ENCODE measurements around the gene KCNJ1.

KCNJ1 gene

DNA sequence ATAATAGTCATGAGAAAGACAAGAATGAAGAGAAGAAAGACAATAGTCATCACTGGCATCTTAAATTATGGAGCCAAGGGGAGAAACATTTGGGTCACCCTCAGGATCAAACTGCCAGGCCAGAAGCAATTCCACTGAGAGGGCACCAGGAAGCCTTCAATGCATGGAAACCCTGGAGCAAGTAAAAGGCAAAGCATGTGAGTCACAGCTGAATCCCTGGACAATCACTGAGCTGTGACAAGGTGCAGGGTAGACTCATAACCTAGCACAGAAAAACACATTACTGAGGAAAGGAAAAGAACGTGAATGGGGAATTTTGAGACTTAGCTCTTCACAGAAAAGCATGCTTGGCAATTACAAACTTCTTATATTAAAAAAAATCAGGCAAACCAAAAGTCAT lies 1.6 kb downstream of the KCNJ1 start:
- Histone ChIP-seq H3K4me3 (ENCODE audit: low read length) (no peak overlapping the region), H3K27me3 (ENCODE audit: insufficient read depth, low read length) (no peaks in the 10 kb centered on the region), H3K36me3 (ENCODE audit: insufficient read depth, low read length) (no peaks in the 10 kb centered on the region), H3K9me3 (ENCODE audit: low read length) (no peaks in the 10 kb centered on the region), H2AFZ (ENCODE audit: low read depth, low read length) (no peak overlapping the region), H3K4me1 (ENCODE audit: insufficient read depth, low read length) (peaks cover 3% of the 10 kb centered on the region)

DNA sequence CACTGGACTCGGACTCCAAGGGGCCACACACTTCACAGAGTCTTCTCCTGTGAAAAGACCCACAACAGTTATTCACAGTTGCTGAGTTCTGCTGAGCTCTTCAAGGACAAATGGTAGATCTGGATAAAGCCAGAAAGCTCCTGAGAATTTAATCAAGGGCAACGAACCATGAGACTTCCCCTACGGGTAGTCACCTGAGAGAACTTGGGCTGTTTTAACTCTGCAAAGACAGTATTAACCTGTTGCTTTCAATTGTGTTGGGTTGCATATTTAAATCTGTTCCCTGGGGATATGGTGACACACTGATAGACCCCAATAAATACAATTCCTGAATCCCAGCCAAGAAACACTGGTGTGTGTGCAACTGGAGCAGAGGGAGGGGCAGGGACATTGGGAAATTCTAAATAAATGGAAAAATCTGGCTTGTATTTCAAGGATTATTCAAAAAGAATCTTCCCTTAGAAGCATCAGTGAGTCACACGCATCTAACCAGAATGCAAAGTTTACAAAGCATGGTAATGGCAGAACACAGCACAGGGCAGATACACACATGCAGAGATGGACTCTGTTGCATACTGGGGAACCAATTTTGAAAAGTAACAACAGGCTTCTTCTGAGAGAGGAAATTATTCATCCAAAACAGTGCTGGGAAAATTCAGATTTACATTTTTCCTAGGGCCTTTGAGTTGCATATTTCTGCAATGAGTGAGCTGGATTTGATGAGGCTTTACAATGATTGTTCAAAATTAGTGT lies 4.0 kb downstream of the KCNJ1 start:
- no peaks in the 10 kb centered on the region for H3K36me3 ChIP-seq (ENCODE audit: insufficient read depth, low read length)
- H2AFZ ChIP-seq (ENCODE audit: low read depth, low read length), result no peak overlapping the region
- no peaks in the 10 kb centered on the region for H3K4me1 ChIP-seq (ENCODE audit: insufficient read depth, low read length)
- no peak overlapping the region for H3K4me3 ChIP-seq (ENCODE audit: low read length)
- H3K27me3 ChIP-seq (ENCODE audit: insufficient read depth, low read length), result no peaks in the 10 kb centered on the region
- no peaks in the 10 kb centered on the region for H3K9me3 ChIP-seq (ENCODE audit: low read length)

DNA sequence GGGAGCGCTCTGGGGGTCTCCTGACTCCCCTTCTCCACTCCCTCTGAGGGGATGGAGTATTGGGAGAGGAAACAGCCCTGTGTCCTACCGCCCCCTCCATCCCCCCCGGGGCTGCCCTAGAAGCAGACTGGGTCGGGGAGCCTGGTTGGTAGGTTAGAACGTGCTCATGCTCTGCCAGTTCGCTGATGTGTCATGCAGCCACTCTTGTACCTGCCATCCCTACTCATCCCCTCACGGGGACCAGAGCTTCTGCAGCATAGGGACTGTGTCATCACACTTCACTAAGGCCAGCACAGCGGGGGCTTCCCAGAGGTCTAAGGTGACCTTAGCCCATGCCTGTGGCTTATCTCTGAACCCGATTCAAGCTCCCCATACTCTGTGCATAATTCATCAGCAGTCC lies 4.7 kb downstream of the KCNJ1 start:
- H3K4me3 ChIP-seq (ENCODE audit: low read length), result no peak overlapping the region
- no peaks in the 10 kb centered on the region for H3K9me3 ChIP-seq (ENCODE audit: low read length)
- H2AFZ ChIP-seq (ENCODE audit: low read depth, low read length), result no peak overlapping the region
- H3K27me3 ChIP-seq (ENCODE audit: insufficient read depth, low read length), result no peaks in the 10 kb centered on the region
- H3K4me1 ChIP-seq (ENCODE audit: insufficient read depth, low read length), result no peaks in the 10 kb centered on the region
- no peaks in the 10 kb centered on the region for H3K36me3 ChIP-seq (ENCODE audit: insufficient read depth, low read length)

DNA sequence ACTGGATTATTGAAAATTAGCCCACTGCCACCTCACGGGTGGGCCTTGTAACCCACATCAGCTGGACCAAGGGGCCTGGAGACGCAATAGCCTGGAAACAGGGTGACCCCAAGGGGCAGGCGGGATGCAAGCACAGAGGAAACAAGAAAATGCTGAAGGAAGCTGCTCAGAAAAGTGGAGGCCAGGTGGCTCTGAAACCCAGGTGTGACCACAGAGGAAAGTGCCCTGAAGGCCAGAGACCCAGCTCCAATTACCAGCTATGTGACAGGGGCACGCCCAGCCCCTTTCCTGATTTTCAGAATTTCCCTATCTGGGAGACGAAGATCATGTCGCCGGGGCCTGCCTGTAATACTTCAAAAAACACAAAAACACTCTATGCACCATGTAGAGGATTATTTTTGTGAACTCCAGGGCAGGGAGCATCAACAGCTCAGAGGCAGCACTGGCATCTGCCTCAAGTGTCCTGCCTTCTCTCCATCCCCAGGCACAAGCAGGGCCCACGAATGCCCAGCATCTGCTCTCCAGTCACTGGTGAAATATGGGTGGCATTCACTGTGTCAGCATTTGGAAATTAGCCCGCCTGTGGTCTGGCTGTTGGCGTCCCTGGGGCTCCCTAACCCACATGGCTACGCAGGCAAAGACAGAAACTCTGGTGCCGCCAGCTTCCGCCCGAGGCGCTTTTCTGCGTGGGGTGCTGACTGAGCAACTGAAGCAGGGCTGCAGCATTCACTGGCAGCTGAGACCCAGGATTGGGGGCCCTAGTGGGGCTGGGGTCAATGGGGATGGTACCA lies 6.3 kb downstream of the KCNJ1 start:
- H3K27me3 ChIP-seq (ENCODE audit: insufficient read depth, low read length), result no peaks in the 10 kb centered on the region
- H3K4me1 ChIP-seq (ENCODE audit: insufficient read depth, low read length), result no peaks in the 10 kb centered on the region
- H2AFZ ChIP-seq (ENCODE audit: low read depth, low read length), result no peak overlapping the region
- no peak overlapping the region for H3K4me3 ChIP-seq (ENCODE audit: low read length)
- no peaks in the 10 kb centered on the region for H3K36me3 ChIP-seq (ENCODE audit: insufficient read depth, low read length)
- no peaks in the 10 kb centered on the region for H3K9me3 ChIP-seq (ENCODE audit: low read length)

DNA sequence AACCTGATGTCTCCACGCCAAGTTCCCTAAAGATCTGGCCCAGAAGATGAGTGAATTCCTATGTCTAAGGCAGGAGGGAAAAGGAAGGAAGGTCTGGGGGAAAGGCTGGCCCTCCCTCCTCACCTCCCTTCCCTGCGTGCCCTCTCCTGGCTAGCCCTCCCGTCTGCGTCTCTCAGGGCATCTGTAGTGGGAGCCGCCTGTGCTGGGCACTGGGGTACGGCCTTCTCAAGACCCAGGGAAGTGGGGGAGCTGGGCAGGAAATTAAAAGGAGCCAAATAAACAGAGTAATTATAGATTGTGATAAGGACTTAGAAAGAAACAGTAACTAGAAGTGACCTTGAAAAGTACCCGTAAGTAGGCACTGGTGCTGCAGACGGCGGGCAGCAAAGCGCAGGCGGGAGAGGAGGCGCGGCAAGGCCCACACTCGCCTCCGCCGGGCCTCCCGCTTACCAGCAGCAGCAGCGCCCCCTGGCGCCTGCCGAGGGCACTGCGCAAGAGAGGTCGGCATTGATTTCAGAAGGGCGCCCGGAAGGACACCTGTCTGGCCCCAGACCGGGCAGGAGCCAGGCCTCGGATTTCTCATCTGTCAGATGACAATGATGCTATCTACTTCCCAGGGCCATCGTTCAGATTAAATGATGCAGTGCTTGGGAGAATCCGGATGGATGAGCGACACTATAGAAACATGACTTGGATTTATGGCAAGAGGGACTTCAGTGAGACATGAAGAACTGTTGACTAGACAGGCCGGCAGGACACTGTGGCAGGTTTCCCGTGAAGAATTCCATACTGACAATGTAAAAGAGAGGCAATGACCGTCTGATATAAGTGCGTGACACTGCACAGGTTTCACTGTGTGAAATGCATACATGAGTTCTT lies 7.3 kb downstream of the KCNJ1 start:
- Histone ChIP-seq H3K4me3 (ENCODE audit: low read length) (no peak overlapping the region), H2AFZ (ENCODE audit: low read depth, low read length) (no peak overlapping the region), H3K36me3 (ENCODE audit: insufficient read depth, low read length) (no peaks in the 10 kb centered on the region), H3K27me3 (ENCODE audit: insufficient read depth, low read length) (no peaks in the 10 kb centered on the region), H3K9me3 (ENCODE audit: low read length) (no peaks in the 10 kb centered on the region), H3K4me1 (ENCODE audit: insufficient read depth, low read length) (no peaks in the 10 kb centered on the region)

DNA sequence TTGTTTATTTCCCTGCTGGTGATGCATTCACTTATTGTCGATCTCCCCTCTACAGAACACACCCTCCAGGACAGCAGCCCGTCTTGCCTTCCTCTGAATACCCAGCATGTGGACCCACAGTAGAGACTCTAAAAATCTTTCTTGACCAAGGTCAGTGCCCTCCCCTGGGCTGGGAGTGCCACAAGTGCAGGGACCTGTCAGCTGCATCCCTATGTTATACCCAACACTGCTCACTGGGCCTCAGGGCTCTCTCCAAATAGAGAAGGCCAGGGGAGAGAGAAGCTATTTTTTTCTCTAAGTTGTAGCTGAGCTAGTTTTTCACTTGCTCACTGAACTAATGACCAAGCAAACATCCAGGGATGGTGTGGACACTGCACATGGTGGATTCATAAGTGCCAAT lies 9.8 kb downstream of the KCNJ1 start:
- no peaks in the 10 kb centered on the region for H3K36me3 ChIP-seq (ENCODE audit: insufficient read depth, low read length)
- no peak overlapping the region for H3K4me3 ChIP-seq (ENCODE audit: low read length)
- no peak overlapping the region for H2AFZ ChIP-seq (ENCODE audit: low read depth, low read length)
- H3K4me1 ChIP-seq (ENCODE audit: insufficient read depth, low read length), result no peaks in the 10 kb centered on the region
- no peaks in the 10 kb centered on the region for H3K9me3 ChIP-seq (ENCODE audit: low read length)
- H3K27me3 ChIP-seq (ENCODE audit: insufficient read depth, low read length), result no peaks in the 10 kb centered on the region

DNA sequence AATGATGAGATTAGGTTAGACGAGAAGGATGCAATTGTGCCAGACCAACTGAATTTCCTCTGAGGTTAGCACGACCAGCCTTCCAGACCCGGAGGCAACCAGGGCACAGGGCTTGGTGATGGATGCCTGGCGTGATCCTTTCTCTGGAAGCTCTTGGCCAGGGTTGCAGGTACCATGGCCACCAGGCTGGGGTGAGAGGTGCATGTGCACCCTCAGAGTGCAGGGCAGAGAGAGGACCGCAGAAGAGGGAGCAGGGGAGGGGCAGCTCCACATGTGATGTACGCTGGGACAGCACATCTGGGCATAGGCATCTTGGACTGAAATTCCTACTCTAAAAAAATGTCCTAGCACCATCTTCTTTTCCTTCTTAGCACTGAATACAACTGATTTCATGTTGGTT lies 10.9 kb downstream of the KCNJ1 start:
- H3K4me3 ChIP-seq (ENCODE audit: low read length), result no peak overlapping the region
- no peaks in the 10 kb centered on the region for H3K27me3 ChIP-seq (ENCODE audit: insufficient read depth, low read length)
- no peaks in the 10 kb centered on the region for H3K36me3 ChIP-seq (ENCODE audit: insufficient read depth, low read length)
- H3K9me3 ChIP-seq (ENCODE audit: low read length), result no peaks in the 10 kb centered on the region
- no peaks in the 10 kb centered on the region for H3K4me1 ChIP-seq (ENCODE audit: insufficient read depth, low read length)
- H2AFZ ChIP-seq (ENCODE audit: low read depth, low read length), result no peak overlapping the region

DNA sequence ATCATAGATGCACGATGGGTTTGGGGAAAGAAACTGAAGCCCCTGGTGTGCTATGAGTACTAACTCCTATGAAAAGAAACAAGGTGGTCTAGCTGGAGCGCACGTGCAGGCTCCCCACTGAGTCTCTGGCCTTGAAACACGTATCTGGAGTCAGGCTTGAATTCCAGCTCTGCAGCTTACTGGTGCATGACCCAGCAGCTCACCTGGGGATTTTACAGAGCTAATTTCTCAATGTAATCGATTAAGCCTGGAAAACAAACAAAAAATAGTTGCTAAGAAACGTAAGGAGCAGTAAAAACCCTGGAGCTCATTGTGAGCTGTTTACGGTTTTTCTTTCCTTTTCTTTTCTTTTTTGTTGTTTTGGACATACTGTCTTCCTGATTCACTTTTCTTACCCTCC lies 12.3 kb downstream of the KCNJ1 start:
- no peak overlapping the region for H3K4me3 ChIP-seq (ENCODE audit: low read length)
- no peaks in the 10 kb centered on the region for H3K36me3 ChIP-seq (ENCODE audit: insufficient read depth, low read length)
- no peak overlapping the region for H2AFZ ChIP-seq (ENCODE audit: low read depth, low read length)
- no peaks in the 10 kb centered on the region for H3K9me3 ChIP-seq (ENCODE audit: low read length)
- no peaks in the 10 kb centered on the region for H3K4me1 ChIP-seq (ENCODE audit: insufficient read depth, low read length)
- H3K27me3 ChIP-seq (ENCODE audit: insufficient read depth, low read length), result no peaks in the 10 kb centered on the region

DNA sequence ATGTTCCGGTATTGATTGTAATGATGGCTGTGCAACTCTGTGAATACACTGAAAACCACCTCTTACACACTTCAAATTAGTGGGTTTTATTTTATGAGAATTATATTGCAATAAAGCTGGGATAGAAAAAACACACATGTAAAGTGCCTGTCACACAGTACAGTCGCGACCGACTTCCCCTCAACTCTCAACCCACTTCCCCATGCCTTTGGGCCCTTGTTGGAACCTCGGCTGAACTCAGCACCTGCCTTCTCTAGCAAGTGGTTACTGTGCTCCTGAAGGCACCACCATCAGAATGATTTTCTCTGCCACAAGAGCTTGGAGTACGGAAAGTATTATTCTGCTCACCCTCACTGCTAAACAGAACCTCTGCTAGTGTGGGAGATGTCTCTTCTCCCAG lies 13.5 kb downstream of the KCNJ1 start:
- Histone ChIP-seq H3K4me1 (ENCODE audit: insufficient read depth, low read length) (no peaks in the 10 kb centered on the region), H2AFZ (ENCODE audit: low read depth, low read length) (no peak overlapping the region), H3K4me3 (ENCODE audit: low read length) (no peak overlapping the region), H3K27me3 (ENCODE audit: insufficient read depth, low read length) (no peaks in the 10 kb centered on the region), H3K36me3 (ENCODE audit: insufficient read depth, low read length) (no peaks in the 10 kb centered on the region), H3K9me3 (ENCODE audit: low read length) (no peaks in the 10 kb centered on the region)

DNA sequence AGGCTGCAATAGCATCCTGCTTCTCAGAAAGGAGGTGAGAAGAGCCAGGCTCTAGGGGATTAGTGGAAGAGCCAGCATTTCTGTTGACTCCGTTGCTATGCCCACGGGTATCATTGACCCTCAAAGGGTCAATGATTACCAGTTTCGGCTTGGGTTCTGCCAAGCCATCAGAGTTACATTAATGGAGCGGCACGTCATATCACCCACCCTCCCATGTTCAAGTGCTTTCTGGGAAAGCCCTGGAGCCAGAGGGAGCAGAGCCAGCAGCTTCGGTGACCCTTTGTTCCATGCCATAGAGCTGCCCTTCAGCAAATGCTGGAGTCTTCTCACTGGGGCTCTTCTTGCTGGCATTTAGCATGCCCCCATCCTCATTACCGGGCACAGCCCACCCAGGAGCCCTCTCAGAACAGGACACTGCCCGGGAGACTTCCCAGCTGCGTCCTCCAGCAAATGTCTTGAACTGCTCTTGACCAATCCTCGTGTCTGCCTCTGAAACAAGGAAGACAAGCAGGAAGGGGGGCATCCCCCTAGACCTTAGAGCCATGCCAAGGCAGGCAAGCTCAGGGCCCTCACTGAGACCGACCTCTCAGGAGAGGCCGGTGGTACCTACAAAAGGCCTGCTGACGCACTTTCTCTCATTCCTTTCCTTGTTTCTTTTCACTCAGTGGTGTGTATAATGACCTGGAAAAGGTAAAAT lies 14.6 kb downstream of the KCNJ1 start:
- H3K4me3 ChIP-seq (ENCODE audit: low read length), result no peak overlapping the region
- no peak overlapping the region for H2AFZ ChIP-seq (ENCODE audit: low read depth, low read length)
- no peaks in the 10 kb centered on the region for H3K9me3 ChIP-seq (ENCODE audit: low read length)
- no peaks in the 10 kb centered on the region for H3K27me3 ChIP-seq (ENCODE audit: insufficient read depth, low read length)
- H3K36me3 ChIP-seq (ENCODE audit: insufficient read depth, low read length), result no peaks in the 10 kb centered on the region
- H3K4me1 ChIP-seq (ENCODE audit: insufficient read depth, low read length), result no peaks in the 10 kb centered on the region

DNA sequence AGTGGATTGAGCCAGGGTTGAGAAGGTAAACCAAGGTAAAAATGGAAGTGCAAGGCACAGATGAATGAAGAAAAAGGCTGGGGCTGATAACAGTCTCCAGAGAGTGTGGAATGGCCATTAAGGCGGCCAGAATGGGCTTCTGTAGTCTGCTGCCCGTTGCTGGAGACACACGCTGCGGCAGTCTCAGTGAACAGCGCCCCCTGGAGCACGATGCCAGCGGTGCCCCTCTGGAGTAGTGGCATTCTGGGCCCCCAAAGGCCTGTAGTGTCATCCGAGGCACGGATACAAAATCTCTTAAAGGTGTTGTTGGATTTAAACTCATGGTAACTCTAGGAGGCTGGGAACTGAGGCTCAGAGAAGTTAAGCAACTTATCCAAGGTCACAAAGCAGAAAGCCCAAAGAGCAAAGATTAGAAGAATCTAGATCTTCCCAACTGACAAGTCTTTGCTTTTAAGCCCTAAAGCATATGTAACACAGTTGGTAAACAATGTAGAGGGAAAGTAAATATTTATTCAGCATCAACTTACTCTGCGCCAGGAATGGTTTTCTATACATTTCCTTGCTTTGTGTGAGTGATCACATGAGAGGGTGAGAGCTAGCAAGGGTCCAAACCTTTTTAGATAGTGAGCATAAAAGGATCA lies 18.2 kb downstream of the KCNJ1 start:
- H3K9me3 ChIP-seq (ENCODE audit: low read length), result no peaks in the 10 kb centered on the region
- no peak overlapping the region for H3K4me3 ChIP-seq (ENCODE audit: low read length)
- no peaks in the 10 kb centered on the region for H3K4me1 ChIP-seq (ENCODE audit: insufficient read depth, low read length)
- H3K27me3 ChIP-seq (ENCODE audit: insufficient read depth, low read length), result no peaks in the 10 kb centered on the region
- no peaks in the 10 kb centered on the region for H3K36me3 ChIP-seq (ENCODE audit: insufficient read depth, low read length)
- H2AFZ ChIP-seq (ENCODE audit: low read depth, low read length), result no peak overlapping the region

DNA sequence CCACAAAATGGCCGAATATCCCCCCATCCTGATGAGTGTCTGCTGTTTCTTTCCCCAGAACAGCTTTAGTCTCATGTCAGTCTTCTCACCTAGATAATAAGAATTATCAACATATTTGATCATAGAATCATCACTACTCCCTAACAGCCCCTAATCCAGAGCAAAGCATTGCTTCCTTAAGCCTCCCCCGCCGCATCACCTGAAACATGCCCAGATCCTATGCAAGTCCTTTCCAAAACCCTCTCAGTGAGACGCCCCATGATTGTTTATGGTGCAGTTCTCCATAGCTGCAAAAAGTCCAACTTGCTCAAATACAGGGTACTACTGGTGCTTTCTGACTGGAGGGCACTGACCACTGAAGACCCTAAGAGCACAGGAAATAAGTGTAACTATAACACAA lies 20.1 kb downstream of the KCNJ1 start:
- Histone ChIP-seq H3K9me3 (ENCODE audit: low read length) (no peaks in the 10 kb centered on the region), H2AFZ (ENCODE audit: low read depth, low read length) (no peak overlapping the region), H3K4me1 (ENCODE audit: insufficient read depth, low read length) (no peaks in the 10 kb centered on the region), H3K27me3 (ENCODE audit: insufficient read depth, low read length) (no peaks in the 10 kb centered on the region), H3K36me3 (ENCODE audit: insufficient read depth, low read length) (no peaks in the 10 kb centered on the region), H3K4me3 (ENCODE audit: low read length) (no peak overlapping the region)
